Hematopoietic multipotent progenitor cell (in vitro differentiated cells): ENCODE data around the gene ATXN7L1. TPM values are rescaled to one million over a fixed set of nuclear protein-coding genes. Genes with fewer than 3 reads are reported as not detected.
A peak's percentile ranks its signal among the peaks of the same experiment; 100 is the strongest.

Source experiments
- DNase-seq, 3 donors: peaks; one replicate each; pipeline ENCODE4 v3.0.0-alpha.2; 2011 to 2015; ENCODE audit warnings: low read depth in 2 of 3, low spot score in 2 of 3
- total RNA-seq: library from RNA; depleted of rRNA; stranded (reverse); fragments of >200 nt; gene quantifications from one replicate; pipeline ENCODE4 v1.2.3, GENCODE V29; 2012

Gene ATXN7L1
- 7.8 TPM for total RNA-seq

- DNase-seq, result peak; percentile 80 to 89 (median 87)
Measured at GRCh38 chr7:105876091-105876963, at the start of gene ATXN7L1. TSS of gene ATXN7L1 (minus strand) at chr7:105876599. CDS start at chr7:105876558, 41 bp downstream.

- DNase-seq, result no peak
Measured at GRCh38 chr7:105926131-105926530, 49.7 kb upstream of the ATXN7L1 start.

DNA sequence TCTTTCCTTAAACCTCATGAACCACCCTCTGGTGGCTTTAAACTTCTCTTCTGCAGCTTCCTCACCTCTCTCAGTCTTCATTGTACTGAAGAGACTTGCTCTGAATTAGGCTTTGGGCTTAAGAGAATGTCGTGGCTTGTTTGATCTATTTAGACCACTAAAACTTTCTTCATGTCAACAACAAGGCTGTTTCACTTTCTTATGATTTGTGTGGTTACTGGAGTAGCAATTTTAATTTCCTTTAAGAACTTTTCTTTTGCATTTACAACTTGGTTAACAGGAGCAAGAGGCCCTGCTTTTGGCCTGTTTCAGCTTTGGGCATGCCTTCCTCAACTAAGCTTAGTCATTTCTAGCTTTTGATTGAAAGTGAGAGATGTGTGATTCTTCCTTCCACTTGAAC is 48.5 kb upstream of the ATXN7L1 start:
- DNase-seq, result no peak

DNA sequence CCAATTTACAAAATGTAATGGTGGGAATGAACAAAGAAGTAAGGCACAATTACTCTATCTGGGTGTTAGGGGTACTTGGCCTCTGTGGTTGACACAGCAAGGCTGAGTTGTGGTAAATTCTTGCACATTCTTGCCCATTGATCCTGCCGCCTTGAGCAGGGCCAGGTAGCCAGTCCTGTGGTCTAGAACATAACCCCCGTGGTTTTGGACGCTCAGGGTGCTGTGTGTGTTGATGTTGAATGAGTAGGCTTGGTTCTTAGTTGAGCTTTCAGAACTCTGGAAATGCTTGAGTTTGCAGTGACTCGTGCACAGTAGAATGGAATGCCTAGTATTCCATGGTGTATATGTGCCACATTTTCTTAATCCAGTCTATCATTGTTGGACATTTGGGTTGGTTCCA is 44.4 kb upstream of the ATXN7L1 start:
- DNase-seq, result no peak

GRCh38 chr7:105917659-105918058 is 41.3 kb upstream of the ATXN7L1 start:
- DNase-seq, result no peak

DNA sequence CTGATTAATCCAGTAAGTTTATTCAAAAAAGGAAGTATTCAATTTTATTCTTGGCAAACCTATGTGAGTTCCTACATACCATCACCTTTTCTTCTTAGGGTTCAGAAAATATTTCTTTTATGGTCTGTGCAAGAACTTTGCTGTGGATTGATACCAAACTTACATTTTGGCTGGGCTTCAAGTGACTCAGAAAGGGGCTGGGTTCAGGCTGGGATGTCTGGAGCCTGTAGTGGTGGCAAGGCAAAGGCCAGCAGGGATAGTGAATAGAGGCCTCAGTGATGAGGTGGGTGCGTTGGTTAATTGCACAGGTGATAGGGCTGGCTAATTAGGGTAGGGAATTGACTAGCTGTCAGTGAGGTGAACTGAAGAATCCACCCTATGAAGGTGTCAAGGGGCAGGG is 40.2 kb upstream of the ATXN7L1 start:
- DNase-seq, result no peak

GRCh38 chr7:105913947-105914346 is 37.5 kb upstream of the ATXN7L1 start:
- DNase-seq, result no peak

- no peak for DNase-seq
Measured at GRCh38 chr7:105911961-105912575, 35.7 kb upstream of the ATXN7L1 start.

- DNase-seq, result no peak
Measured at GRCh38 chr7:105910172-105910571, 33.8 kb upstream of the ATXN7L1 start.

DNA sequence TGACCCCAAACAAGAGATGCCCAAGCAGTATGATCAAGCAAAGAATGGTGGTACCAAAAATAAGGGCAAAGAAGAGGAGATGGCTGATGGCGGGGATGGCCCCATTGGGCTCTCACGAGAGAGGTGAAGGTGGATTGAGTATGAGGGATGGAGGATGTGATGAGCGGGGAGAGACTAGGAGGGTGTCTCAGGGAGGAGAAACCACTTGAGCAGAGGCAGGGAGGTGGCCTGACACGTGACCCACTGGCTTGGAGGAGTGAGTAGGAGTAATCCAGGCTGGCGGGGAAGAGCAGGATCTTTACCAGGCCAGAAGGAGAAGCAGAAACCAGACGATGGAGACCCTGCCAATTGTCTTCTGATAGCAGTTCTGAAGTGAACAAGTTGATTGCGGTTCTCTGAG is 33.3 kb upstream of the ATXN7L1 start:
- DNase-seq, result no peak

- DNase-seq, result peak in 1 of 3 donors; percentile 18
Measured at GRCh38 chr7:105907129-105907846, 30.9 kb upstream of the ATXN7L1 start.

- DNase-seq, result no peak
Measured at GRCh38 chr7:105906695-105907094, 30.3 kb upstream of the ATXN7L1 start.

- DNase-seq, result no peak
Measured at GRCh38 chr7:105905910-105906568, 29.6 kb upstream of the ATXN7L1 start.

DNA sequence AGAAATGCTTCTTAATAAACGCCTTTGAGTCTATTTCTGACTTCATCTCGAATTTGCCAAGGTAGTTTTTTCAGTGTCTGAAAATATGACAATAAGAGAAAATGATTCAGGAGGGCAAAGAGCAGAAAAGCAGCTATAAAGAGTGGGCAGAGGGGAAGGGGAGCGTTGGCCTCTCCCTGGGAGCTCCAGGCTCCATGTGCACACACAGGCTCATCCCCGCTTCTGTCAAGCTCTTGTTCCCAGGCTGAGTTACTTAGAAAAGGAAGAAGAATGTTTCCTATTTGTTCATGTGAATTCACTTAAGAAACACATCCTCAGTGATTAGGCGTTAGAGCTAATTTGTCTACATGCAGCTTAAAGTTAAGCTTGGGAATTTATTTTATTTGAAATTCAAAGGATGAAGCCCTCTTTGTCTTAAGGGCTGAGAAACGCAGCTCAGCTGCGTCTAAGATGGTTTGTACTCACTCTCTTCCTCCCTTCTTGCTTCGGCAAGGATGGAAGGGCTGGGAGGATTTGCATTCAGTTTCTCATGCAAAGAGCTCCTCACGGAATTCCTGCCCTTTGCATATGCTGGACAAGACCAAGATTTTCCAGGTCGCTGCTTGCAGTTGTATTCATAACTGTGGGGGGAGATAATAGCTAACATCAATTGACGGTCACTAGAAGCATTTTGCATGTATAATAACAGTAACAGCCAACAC is 29.0 kb upstream of the ATXN7L1 start:
- no peak for DNase-seq

DNA sequence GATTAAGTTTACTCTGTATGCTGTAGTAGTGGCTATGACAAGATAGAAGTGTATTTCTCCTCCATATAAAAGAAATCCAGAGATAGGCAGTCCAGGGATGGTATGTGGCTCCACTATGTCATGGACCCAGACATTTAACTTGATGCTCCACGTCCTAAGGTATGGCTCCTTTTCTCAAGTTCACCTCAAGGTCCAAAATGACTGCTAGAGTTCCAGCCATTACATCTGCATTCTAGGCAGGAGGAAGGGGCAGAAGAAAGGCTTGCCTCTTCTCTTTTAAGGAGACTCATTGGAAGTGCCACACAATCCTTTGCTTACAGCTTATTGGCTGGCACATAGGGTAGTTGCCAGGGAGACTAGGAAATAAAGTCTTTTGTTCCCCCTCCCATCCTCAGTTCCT is 27.7 kb upstream of the ATXN7L1 start:
- DNase-seq, result no peak

DNA sequence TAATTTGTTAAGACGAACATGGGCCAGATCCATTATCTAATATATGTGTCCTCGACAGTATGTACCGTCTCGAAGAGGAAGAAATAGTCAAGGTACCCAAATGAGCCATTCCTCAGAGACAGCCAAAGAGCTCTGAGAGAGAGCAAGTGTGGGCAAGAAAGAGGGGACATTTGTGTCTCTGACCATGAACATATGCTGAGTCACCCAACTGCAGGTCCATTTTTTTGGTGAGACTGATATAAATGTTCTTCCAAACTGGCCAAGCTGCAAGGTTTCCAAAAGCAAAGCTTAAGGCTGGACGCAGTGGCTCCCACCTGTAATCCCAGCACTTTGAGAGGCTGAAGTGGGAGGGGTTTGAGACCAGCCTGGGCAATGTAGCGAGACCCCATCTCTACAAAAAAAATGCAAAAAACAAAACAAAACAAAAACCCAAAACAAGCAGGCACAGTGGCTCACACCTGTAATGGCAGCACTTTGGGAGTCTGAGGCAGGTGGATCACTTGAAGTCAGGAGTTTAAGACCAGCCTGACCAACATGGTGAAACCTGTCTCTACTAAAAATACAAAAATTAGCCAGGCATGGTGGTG is 26.0 kb upstream of the ATXN7L1 start:
- no peak for DNase-seq

- DNase-seq, result no peak
Measured at GRCh38 chr7:105897999-105898398, 21.6 kb upstream of the ATXN7L1 start.

DNA sequence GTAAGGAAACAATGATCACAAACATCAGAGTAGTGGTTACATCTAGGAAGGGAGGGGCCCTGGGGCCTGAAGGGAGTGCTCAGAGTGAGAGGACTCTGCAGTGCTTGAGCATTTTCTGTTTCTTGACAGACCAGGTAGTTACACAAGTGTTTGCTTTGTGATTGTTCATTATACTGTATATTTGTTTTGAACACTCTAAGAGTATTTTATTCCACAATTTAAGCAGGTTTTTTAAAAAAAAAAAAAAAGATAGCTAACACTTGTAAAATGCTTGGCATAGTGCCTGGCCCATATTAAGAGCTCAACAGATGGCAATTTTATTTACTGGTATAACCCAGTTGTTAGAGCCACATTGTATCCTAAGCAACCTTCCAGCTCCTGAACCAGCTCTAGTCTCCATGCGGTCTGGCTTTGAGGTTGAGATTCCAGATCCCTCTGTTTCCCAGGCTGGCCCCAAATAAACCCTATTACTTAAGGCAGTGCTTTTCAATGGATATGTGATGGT is 20.1 kb upstream of the ATXN7L1 start:
- no peak for DNase-seq

DNA sequence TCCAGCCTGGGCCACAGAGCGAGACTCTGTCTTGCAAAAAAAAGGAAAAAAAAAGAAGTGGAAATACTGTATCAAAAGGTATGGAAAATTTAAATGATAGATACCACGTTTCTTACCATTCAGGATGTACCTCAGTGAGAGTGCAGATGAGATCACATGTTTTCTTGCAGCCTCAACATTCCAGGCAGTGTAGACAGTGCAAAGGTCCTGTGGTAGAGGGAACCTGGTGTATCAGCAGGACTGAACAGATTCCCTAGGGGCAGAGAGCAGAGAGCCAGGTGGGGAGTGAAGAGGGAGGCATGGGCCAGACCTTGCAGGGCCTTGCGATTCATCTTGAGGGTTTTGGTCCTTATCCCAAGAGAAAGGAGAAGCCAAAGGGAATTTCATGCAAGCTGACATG is 17.7 kb upstream of the ATXN7L1 start:
- no peak for DNase-seq

GRCh38 chr7:105892387-105892786 is 16.0 kb upstream of the ATXN7L1 start:
- DNase-seq, result no peak
